Endothelial cell of umbilical vein (primary cell): Measurements from ENCODE around the gene COL23A1. TPM values are rescaled to one million over a fixed set of nuclear protein-coding genes. Genes with fewer than 3 reads are reported as not detected.

Source experiments
- BruUV-seq: library from RNA; stranded (reverse); fragments of 400-500 nt; replicated peaks from 2 replicates; lab custom pipeline; 2021; lab: Mats Ljungman, UMichigan
- CTCF ChIA-PET: fragments of 300-600, 350-600 bp; sonication (Branson Sonifier 250); formaldehyde crosslinking; loops from one replicate; lab custom pipeline; 2021; ENCODE audit warnings: antibody characterized with exemption, inconsistent platforms; lab: Charles Lee
- POLR2A ChIA-PET: fragments of 300-600, 350-600 bp; sonication (Branson Sonifier 250); formaldehyde crosslinking; loops from one replicate; lab custom pipeline; 2021; ENCODE audit warnings: antibody characterized with exemption, inconsistent platforms; lab: Charles Lee
- DNase-seq: peaks from one replicate; pipeline ENCODE4 v3.0.0-alpha.2; 2011; ENCODE audit warnings: low read depth, low spot score
- FAIRE-seq: peaks from 2 replicates; lab custom pipeline; 2011; peaks lifted over from hg19 to GRCh38; lab: Jason Lieb, UNC
- H2AFZ ChIP-seq: 2 replicates; pipeline ENCODE4 v1.6.0; 2012; ENCODE audit warnings: low read depth, low read length, control low read depth, inconsistent platforms
- H3K27ac ChIP-seq: 2 replicates; pipeline ENCODE4 v1.5.1; 2011; ENCODE audit warnings: low read depth, mild to moderate bottlenecking, control low read depth, low read length, moderate library complexity; ENCODE audit not compliant: insufficient read depth
- H3K27me3 ChIP-seq, 2 experiments: 2 replicates each; pipeline versions ENCODE4 v1.6.0 to v1.6.1; 2011; ENCODE audit warnings: low read length in 2 of 2, mixed read lengths in 1 of 2; ENCODE audit not compliant: control insufficient read depth in 2 of 2, insufficient read depth in 2 of 2
- H3K36me3 ChIP-seq, 2 experiments: 2 replicates in 1 of 2; 3 replicates in 1 of 2; pipeline ENCODE4 v1.5.1; 2011; ENCODE audit warnings: low read length in 2 of 2, mild to moderate bottlenecking in 1 of 2, moderate library complexity in 1 of 2; ENCODE audit not compliant: control insufficient read depth in 2 of 2, insufficient read depth in 2 of 2; ENCODE audit errors: extremely low read depth in 1 of 2
- H3K4me1 ChIP-seq: 3 replicates; pipeline ENCODE4 v1.5.1; 2011; ENCODE audit warnings: mild to moderate bottlenecking, low read length; ENCODE audit not compliant: control insufficient read depth, insufficient read depth; ENCODE audit errors: extremely low read depth
- H3K4me2 ChIP-seq: 2 replicates; pipeline ENCODE4 v1.6.1; 2011; ENCODE audit warnings: low read length, control low read depth, mixed read lengths; ENCODE audit not compliant: insufficient read depth
- H3K4me3 ChIP-seq, 3 experiments: fragments of 200-600 bp in 1 of 3; sonication (generic), shearing (Covaris generic) in 1 of 3; replicated peaks in 1 of 3; 2 replicates each; pipeline ENCODE4 v1.5.1; 2011 to 2016; ENCODE audit warnings: control low read depth in 3 of 3, low read length in 3 of 3, mild to moderate bottlenecking in 2 of 3, inconsistent platforms in 1 of 3, low read depth in 1 of 3, moderate library complexity in 1 of 3; ENCODE audit not compliant: insufficient read depth in 1 of 3
- H3K79me2 ChIP-seq: 2 replicates; pipeline ENCODE4 v1.6.0; 2012; ENCODE audit warnings: low read length, inconsistent platforms; ENCODE audit not compliant: control insufficient read depth, insufficient read depth
- H3K9ac ChIP-seq: replicated peaks from 2 replicates; pipeline ENCODE3; 2011; ENCODE audit warnings: low read length, control low read depth; ENCODE audit not compliant: insufficient read depth; ENCODE audit errors: extremely low read depth
- H3K9me1 ChIP-seq: replicated peaks from 3 replicates; pipeline ENCODE4 v1.6.0; 2011; ENCODE audit warnings: mild to moderate bottlenecking, low read length; ENCODE audit not compliant: control insufficient read depth, insufficient read depth; ENCODE audit errors: extremely low read depth
- H3K9me3 ChIP-seq: replicated peaks from 2 replicates; pipeline ENCODE4 v1.5.1; 2012; ENCODE audit warnings: low read length, inconsistent platforms; ENCODE audit not compliant: control insufficient read depth, insufficient read depth
- H4K20me1 ChIP-seq: replicated peaks from 2 replicates; pipeline ENCODE3; 2011; ENCODE audit warnings: mild to moderate bottlenecking, low read length; ENCODE audit not compliant: control insufficient read depth, insufficient read depth; ENCODE audit errors: extremely low read depth
- CTCF ChIP-seq, 2 donors: IDR thresholded peaks; 1 replicate in 1 of 2; 2 replicates in 1 of 2; pipeline ENCODE4 v1.5.1; 2011; ENCODE audit warnings: low read length in 2 of 2, mild to moderate bottlenecking in 2 of 2, moderate library complexity in 2 of 2, control low read depth in 1 of 2, inconsistent platforms in 1 of 2, low read depth in 1 of 2; ENCODE audit not compliant: insufficient read depth in 1 of 2; ENCODE audit errors: extremely low read depth in 1 of 2
- EZH2 ChIP-seq: IDR thresholded peaks from 2 replicates; pipeline ENCODE4 v1.6.1; 2012; ENCODE audit warnings: borderline replicate concordance, low read depth, mild to moderate bottlenecking, moderate library complexity, low read length, inconsistent platforms; ENCODE audit not compliant: severe bottlenecking
- FOS ChIP-seq: IDR thresholded peaks from 2 replicates; pipeline ENCODE4 v1.6.1; 2011; ENCODE audit warnings: mild to moderate bottlenecking, low read length, moderate library complexity, borderline replicate concordance; ENCODE audit not compliant: insufficient read depth
- GATA2 ChIP-seq: IDR thresholded peaks from 2 replicates; pipeline ENCODE4 v1.7.0; 2011; ENCODE audit warnings: low read depth, mild to moderate bottlenecking, moderate library complexity, mixed read lengths, low read length; ENCODE audit not compliant: insufficient read length, insufficient read depth
- JUN ChIP-seq: IDR thresholded peaks from 2 replicates; pipeline ENCODE4 v1.6.1; 2011; ENCODE audit warnings: borderline replicate concordance, low read depth; ENCODE audit not compliant: insufficient read length, insufficient read depth
- MAX ChIP-seq: IDR thresholded peaks from 2 replicates; pipeline ENCODE4 v1.6.1; 2011; ENCODE audit not compliant: insufficient read depth, insufficient read length
- MYC ChIP-seq: IDR thresholded peaks from one replicate; pipeline ENCODE4 v1.6.1; 2011; ENCODE audit warnings: mild to moderate bottlenecking, low read depth, low read length
- POLR2A ChIP-seq: IDR thresholded peaks from 2 replicates; pipeline ENCODE4 v1.6.1; 2012; ENCODE audit warnings: low read depth, mild to moderate bottlenecking, control low read depth, low read length
- POLR2AphosphoS5 ChIP-seq: IDR thresholded peaks from 2 replicates; pipeline ENCODE4 v1.6.1; 2012; ENCODE audit warnings: low read depth, mild to moderate bottlenecking, control low read depth, low read length, moderate library complexity; ENCODE audit not compliant: insufficient read depth
- dilution Hi-C: fragments of 300-500 bp; cut with MboI; formaldehyde crosslinking; loops from one replicate; pipeline ENCODE4 v1.15.0; 2019; ENCODE audit warnings: low sequenced_read_pairs; ENCODE audit not compliant: extremely low pct_ligation_motif_present
- intact Hi-C: fragments of 100-400 bp; cut with micrococcal nuclease; formaldehyde crosslinking; loops from one replicate; pipeline ENCODE4 v1.10.0; 2022
- polyA plus RNA-seq, 4 experiments: library from polyadenylated mRNA; depleted of rRNA in 3 of 4; stranded (reverse) in 3 of 4; unstranded in 1 of 4; fragments of >200 nt; gene quantifications; 2 replicates each; pipeline versions ENCODE4 v1.2.1 to v1.2.3, GENCODE V29; 2011 to 2012; ENCODE audit warnings: missing spikeins in 1 of 4
- total RNA-seq: library from RNA; stranded (reverse); gene quantifications from 2 replicates; pipeline ENCODE4 v1.2.3, GENCODE V29; 2021

The COL23A1 gene
- total and polyA plus RNA-seq, 2 donors (not counting 3 experiments of a cell fraction or from before 2014, with no cell fraction given), result not detected

GRCh38 chr5:178373711-178374110 lies 216.5 kb downstream of the COL23A1 start:
- H3K4me1 ChIP-seq, result no peaks in the 10 kb centered on the region
- no peaks in the 10 kb centered on the region for H3K9me3 ChIP-seq
- no peak for TF ChIP-seq POLR2A
- no peak for TF ChIP-seq MYC
- no peak for TF ChIP-seq POLR2AphosphoS5
- TF ChIP-seq FOS, result no peak
- TF ChIP-seq CTCF (IDR thresholded peaks at IDR 0.05; ENCODE audit: extremely low read depth in 1 of 2, insufficient read depth in 1 of 2, low read depth in 1 of 2, low read length in 2 of 2), result no peak
- no peak for TF ChIP-seq EZH2
- TF ChIP-seq MAX, result no peak
- no peak for TF ChIP-seq GATA2
- TF ChIP-seq JUN, result no peak
- no peak overlapping the region for H3K9ac ChIP-seq
- H3K79me2 ChIP-seq, result no peaks in the 10 kb centered on the region
- ChIA-PET CTCF (no interaction called here), POLR2A (no interaction called here)
- H3K4me2 ChIP-seq, result no peak overlapping the region
- dilution Hi-C loops (no loop called here), intact Hi-C loops (no loop called here)
- H3K9me1 ChIP-seq, result no peaks in the 10 kb centered on the region
- BruUV-seq, result no TSS peak
- DNase-seq (no peak), FAIRE-seq (no peak)
- no peak overlapping the region for H3K27ac ChIP-seq
- no peaks in the 10 kb centered on the region for H3K27me3 ChIP-seq
- H3K4me3 ChIP-seq, result no peak overlapping the region
- H4K20me1 ChIP-seq, result no peaks in the 10 kb centered on the region
- no peaks in the 10 kb centered on the region for H3K36me3 ChIP-seq
- no peak overlapping the region for H2AFZ ChIP-seq
